ENCODE measurements around the gene GMDS.

Gene GMDS

DNA sequence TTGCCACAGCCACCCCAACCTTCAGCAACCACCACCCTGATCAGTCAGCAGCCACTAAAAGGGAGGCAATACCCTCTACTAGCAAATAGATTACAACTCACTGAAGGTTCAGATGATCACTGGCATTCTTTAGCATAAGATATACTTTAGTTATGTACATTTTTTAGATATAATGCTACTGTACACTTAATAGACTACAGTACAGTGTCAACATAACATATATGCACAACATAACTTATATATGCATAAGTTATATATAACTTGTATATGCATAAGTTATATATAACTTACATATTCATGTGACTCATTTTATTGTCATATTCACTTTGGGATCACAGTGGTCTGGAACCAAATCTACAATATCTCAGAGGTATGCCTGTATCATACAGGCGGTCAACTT is 61.7 kb downstream of the GMDS start:
- no peak for DNase-seq
- intact Hi-C loops (cut with DNase I): no loop called here

DNA sequence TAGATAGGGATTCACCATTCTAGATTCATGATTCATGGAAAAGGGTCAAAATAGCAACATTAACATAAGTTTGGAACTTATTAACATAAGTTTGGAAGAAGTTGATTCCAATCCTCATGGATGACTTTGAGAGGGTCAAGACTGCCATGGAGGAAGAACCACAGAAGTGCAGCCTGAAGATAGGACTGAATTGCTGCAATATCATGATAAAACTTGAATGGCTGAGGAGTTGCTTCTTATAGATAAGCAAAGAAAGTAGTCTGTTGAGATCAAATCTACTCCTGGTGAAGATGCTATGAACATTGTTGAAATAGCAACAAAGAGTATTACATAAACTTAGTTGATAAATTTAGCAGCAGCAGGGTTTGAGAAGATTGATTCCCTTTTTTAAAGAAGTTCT is 62.2 kb downstream of the GMDS start:
- no peak for DNase-seq
- intact Hi-C loops (cut with DNase I): no loop called here

DNA sequence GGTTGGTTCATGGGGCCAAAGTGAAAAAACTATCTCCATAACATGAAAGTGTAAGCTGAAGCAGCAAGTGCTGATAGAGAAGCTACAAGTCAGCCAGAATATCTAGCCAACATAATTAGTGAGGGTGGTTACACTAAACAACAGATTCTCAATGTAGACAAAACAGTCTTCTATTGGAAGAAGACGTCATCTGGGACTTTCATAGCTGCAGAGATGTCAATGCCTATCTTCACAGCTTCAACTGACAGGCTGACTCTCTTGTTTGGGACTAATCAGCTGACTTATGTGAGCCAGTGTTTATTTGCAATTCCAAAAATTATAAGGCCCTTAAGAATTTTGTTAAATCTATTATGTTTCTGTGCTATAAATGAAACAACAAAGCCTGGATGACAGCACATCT is 63.2 kb downstream of the GMDS start:
- intact Hi-C loops (cut with DNase I): no loop called here

DNA sequence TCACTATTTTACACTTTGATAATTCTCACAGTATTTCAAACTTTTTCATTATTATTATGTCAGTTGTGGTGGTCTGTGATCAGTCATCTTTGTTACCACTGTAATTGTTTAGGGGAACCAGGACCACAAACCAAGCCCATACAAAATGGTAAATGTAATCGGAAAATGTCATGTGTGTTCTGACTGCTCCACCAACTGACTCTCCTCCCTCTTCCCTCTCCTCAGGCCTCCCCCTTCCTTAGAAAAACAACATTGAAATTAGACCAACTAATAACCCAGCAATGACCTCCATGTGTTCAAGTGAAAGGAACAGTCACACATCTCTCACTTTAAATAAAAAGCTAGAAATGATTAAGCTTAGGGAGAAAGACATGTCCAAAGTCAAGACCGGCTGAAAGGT is 63.8 kb downstream of the GMDS start:
- no peak for DNase-seq
- intact Hi-C loops (cut with DNase I): no loop called here

More for the DNA sequence above, 63.2 kb downstream of the GMDS start:
- DNase-seq: no peak

DNA sequence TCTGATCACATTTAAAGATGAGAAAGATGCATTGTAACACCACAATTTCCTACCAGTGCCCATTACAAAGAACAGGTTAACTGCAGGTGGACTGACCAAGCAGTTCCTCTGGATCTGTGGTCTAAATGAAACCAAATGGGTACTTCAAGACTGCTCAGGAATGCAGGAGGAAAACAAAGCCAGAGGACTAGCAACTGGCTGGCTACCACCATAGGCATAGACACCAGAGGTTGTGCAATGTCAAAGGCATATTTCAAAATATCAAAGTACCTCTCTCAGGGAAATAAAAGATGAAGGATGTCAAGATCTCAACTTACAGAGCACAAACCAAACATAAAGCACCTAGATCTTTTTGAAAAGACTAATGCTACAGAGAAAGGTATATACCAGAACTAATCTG is 65.5 kb downstream of the GMDS start:
- DNase-seq: no peak
- intact Hi-C loops (cut with DNase I): no loop called here

DNA sequence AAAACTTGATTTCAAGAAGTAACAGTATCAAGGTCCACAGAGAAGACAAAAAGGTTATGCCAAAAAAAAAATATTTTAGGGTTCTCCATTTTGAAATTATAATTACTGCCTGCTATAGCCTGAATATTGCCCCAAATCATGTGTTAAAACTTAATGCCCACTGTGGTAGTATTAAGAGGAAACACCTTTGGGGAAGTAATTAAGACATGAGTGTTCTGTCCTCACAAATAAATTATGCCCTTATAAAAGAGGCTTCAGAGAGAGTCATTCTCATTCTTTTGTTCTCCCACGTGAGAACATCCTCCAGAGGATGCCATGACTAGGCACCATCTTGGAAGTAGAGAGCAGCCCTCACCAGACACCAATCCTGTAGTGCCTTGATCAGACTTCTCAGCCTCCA is 66.2 kb downstream of the GMDS start:
- intact Hi-C loops (cut with DNase I): no loop called here
- no peak for DNase-seq

DNA sequence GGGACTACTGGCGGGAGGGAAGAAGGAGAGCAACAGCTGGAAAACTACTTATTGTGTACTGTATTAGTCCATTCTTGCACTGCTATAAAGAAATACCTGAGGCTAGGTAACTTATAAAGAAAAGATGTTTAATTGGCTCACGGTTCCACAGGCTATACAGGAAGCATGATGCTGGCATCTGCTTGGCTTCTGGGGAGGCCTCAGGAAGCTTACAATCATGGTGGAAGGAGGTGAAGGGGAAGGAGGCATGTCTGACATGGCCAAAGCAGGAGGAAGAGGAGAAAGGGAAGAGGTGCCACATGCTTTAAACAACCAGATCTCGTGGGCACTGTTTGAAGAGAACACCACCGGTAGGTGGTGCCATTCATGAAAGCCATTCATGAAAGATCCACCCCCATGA is 67.3 kb downstream of the GMDS start:
- DNase-seq: no peak
- intact Hi-C loops (cut with DNase I): no loop called here

DNA sequence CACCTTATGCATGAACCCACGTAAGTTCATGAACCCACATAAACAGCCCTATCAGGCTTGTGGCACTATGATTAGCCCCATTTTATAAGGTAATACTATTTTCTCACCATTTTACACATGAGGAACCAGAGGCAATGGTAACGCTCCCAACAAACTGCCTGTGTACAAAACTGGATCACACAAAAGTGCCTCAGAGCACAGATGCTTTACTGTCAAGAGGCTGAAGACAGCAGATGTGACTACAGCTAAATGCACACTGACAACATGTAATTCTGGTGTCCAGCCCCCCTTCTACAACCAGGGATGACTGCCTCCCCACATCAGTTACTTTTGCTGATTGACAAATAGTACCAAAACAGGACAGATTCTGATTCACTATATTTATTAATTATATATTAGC is 69.6 kb downstream of the GMDS start:
- DNase-seq: no peak
- intact Hi-C loops (cut with DNase I): no loop called here

DNA sequence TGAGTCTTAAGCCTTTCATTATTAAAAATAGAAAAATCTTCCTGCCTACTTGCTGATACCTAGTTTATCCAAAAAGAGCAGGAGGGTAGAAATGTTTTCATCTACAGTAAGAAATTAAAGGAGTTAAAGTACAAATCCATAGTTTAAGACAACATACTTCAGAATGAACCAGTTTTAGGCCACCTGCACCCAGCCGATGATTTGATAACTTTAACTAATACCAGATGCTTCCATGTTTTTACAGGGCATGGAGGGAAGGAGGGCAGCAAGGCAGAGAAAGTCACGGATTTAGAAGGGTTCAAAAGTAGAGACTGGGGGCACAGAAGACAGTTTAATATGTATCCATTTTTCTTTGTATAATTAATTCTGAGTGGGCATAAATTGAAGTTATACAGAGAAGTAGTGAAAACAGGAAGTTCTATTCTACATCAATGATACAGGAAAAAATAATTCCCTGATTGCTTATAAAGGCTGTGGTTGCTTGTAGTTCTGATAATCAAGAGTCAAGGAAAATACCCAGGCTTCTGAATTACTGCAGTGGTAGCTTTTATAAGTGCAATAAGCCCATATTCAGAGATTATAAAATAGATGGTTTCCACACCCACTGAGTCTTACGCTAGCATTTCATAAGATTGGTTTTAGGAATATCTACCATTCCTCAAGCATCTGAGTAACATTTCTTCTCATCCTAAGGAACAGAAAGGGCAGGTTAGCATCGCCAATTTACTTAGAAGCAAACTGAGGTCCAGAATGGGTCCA is 72.0 kb downstream of the GMDS start:
- intact Hi-C loops (cut with DNase I): no loop called here
- DNase-seq: no peak

DNA sequence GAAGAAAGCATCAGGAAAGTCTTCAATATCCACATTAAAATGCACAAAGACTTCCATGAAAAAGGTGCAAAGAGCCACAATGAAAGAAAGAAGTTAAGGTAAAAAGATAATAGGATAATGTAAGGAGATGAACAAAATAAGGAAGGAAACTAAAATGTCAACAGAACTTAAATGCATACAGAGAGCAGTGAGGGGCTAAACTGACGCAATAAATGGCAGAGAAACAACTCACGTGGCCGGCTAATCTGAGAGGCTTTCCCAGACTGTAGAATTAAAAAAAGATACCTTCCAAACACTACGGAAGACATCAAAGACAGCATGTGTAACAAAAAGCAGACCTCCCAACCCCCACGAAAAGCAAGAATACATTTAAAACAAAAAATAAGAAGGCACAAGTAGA is 73.7 kb downstream of the GMDS start:
- no peak for DNase-seq
- intact Hi-C loops (cut with DNase I): no loop called here

DNA sequence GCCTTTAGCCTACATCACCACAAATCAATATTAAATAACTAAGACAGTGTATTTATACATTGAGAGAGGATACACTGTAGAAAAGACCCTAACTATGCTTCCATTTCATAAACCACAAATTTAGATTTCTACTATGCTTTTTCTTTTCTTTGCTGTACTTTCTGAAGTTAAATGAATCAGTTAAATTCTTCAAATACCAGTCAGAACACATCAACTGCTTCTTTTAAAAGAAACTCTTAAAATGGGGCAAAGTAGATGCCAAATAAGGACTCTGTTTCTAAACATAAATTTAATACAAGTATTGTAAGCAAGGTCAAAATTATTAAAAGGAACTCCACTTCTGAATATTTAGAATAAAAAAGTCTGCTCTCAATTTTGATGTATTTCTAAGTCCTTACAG is 76.9 kb downstream of the GMDS start:
- no peak for DNase-seq
- intact Hi-C loops (cut with DNase I): no loop called here

DNA sequence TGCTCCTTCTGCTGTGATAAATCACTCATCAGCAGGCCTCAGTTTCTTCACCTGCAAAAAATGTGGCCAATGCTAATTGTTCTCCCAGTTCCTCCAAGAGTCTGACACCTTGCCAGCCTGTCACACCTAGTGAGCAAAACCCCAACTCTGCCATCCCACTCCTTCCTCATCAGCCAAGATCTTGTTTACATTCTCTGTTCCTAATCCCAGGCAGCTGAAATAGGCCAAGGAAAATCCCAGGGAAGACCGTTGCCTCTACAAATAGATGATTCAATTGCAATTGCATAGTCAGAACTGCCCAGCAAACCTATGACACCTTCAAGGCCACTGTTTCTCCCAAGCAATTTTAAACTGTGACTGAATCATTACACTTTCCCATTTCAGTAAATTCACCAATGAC is 78.7 kb downstream of the GMDS start:
- intact Hi-C loops (cut with DNase I): no loop called here
- no peak for DNase-seq

DNA sequence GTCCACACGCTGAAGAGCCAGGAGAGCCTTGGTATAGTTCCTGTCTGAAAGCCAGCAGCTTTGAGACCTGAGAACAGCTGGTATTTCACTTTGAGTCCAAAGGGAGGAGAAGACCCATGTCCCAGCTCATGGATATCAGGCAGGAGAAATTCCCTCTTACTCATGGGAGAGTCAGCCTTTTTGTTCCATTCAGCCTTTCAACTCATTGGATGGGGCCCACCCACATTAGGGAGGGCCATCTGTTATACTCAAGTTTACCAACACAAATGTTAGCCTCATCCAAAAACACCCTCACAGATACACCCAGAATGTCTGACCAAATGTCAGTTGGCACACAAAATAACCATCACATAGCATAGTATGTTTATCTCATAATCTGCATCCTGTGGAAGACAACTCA is 80.1 kb downstream of the GMDS start:
- intact Hi-C loops (cut with DNase I): no loop called here
- DNase-seq: no peak

DNA sequence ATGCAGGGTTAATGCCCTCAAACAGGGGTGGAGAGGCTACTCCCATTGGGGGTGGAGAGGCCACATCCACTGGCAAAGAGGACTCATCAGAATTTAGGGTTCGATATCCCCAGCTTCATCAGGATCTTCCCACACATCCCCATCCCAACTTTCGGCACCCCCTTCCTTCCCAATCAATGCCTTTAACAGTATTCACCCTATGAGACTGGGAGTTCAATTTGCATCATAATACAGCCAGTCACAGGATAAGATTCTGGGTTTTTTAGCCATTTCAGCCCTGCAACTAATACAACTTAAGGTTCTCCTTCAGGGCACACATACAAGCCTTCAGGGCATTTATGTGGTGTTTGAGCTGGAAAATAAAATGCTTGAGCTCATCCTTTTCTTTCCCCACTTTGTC is 80.9 kb downstream of the GMDS start:
- DNase-seq: no peak
- intact Hi-C loops (cut with DNase I): no loop called here

DNA sequence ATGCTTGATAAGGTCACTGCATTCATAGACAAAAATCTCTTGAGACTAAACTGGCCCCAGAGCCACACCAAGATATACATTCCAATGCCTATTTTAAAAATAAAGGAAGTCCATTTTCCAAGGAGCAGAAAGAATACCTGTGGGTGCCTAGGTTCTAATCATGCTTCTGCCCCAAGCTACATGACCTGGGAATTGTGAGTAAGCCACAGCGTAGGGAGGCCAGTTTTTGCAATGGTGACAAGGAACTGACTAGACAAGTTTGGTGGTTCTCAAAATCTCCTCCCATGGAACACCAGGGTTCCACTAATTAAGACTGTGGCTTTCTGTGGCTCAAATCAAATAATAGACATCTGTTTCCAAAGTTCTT is 83.3 kb downstream of the GMDS start:
- intact Hi-C loops (cut with DNase I): no loop called here
- no peak for DNase-seq

DNA sequence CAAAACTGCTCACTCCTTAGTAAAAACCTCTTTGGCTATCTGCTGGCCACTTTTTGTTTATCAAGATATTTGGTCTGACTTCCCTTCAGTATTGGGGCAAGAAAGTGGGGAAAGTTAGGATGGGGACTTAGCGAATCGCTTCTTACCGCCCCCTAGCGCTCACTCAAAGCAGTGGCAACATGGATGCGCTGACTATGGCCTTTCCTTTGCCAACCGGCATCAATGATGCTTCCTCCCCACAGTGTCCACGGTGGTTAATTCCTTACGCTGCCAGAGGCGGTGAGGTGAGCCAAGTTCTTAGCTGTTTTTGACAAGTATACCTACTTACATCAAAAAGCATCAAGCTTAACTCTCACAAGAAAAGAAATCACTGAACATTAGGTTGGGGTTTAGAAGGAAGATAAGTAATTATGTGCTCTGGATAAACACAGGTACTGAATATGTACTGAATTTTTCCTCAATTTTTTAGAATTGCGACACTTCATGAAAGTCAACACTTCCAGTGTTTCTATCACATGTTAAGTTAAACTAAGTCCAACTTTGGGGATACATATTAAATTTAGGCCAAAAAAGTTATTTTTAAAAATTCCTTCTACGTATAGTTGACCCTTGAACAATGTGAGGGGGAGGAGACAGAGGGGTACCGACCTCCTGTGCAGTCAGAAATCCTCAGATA is 86.7 kb downstream of the GMDS start:
- intact Hi-C loops (cut with DNase I): no loop called here
- DNase-seq: no peak

DNA sequence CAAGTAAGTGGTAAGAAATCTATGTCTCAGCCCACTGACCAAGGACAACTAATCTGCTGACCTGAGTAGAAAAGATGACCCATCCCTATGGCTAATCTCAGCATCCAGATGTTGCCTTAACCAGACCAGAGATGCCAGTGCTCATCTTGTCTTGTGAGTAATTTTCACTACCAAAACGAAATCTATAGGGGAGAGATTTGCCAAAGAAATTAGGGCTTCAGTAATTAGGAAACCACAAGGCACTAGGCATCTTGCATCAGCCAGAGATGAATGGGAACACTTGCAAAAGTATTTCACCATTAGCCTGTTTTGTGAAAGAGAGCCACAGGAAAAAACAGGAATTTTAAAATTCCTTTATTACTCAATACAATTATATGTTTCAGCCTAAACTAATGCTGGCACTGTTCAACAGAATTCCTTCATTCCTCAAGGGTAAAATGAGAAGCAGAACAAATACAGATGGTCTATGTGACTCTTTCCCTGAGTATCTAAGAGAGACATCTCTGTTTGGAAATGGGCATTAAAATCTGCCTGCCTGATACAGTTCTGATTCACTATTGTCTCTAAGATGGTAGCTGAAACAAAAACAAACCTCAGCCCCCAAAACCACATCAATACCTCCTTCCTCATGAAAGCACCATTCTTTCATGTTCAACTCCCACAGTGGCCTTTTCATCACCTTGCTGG is 87.8 kb downstream of the GMDS start:
- no peak for DNase-seq
- intact Hi-C loops (cut with DNase I): no loop called here

DNA sequence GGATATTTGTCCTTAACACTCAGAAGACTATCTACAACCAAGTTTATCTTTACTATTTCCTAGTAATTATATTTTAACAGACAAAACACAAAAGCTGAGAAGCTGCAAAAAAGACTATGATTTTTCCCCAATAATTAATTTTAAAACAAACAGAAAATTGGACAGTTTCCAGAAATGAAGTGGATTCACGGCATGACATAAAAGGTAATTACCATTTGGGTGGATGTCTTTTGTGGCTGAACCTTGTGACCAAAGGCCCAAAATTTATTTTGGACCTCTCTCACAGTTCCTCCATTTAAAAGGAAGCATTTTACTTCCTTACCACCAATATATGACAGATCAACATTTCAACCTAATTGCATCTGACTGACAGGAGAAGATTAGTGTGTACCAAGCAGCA is 90.2 kb downstream of the GMDS start:
- intact Hi-C loops (cut with DNase I): no loop called here
- DNase-seq: no peak

DNA sequence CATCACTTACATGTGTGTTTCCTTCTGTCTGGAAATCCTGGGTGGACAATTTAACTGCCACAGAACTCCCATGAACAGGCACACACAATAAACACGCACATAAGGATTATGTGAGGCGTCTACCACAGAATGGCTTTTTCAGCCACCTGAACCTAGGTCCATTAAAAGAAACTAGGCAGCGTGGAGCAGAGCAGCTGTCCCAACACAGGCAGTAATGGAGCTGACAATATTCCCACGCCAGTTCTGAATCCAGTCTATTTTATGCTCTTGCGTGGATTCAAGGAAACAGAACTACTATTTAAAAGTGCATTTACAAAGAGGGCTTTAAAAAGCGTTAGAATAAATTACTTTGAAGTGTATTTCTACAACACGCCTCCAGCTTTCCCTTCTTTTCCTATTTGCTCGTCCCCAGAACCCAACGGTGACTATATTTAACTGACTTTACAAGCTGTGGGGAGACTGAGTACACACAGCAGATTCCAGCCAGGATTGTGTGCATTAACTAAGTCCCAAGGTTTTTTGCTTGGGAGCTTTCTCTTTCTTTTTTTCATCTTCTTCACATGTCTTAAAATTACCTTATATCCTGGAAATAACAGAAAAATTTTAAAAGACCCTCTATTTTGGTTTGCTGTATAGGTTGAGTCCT is 95.9 kb downstream of the GMDS start:
- intact Hi-C loops (cut with DNase I): no loop called here
- no peak for DNase-seq

DNA sequence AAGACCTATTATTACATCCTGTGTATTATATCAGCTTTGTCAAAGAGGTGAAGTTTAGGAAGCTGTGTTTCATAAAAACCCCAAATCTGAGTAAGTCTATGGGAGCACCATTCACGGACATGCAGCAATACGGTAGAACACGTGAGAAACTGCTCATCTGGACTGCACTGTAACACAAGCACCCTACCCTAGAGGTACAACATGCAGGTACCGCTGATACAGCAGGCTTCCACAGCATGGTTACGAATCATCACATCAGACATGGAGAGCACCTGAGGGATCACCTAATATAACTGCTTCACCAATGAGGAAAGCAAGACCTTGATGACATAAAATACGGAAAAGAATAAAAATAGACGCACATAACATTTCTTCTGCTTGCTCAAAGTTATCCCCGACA is 96.7 kb downstream of the GMDS start:
- no peak for DNase-seq
- intact Hi-C loops (cut with DNase I): no loop called here

DNA sequence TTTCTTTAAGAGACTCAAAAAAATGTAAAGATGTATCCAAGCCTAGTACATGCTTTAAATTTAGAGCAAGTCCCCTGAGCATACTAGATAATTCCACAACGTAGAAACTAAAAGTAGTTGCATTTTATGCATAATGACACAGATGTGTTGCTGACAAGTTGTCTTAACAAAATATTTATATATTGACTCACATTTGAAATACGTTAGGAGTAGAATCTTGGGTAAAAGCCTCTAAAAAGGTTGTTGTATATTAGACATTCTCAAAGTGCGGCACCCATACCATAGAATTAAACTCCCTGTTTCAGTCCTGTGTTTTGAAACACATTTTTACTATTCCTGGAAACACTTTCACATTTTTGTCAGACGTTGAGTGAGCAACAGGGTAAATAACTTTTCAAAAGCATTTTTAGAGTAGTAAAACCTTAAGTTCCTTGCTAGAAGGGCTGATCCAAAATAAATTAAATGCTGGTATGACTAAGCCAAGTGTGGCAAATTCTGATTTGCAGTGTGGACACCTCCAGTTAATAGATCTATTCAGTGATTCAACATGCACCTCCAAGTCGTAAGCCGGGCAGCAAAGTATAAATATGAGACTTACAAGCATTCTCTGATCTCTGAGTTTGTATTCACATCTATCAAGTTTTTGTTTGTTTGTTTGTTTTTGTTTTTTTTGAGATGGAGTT is 97.5 kb downstream of the GMDS start:
- no peak for DNase-seq
- intact Hi-C loops (cut with DNase I): no loop called here

All from posterior cingulate gyrus (tissue), 11 donors.